ENCODE results near the gene LRRIQ4. TPM values are rescaled to one million over a fixed set of nuclear protein-coding genes. Genes with fewer than 3 reads are reported as not detected.

LRRIQ4 gene
- total RNA-seq, 2 experiments from 2014 or later = not detected

- CTCF ChIA-PET = no interaction called here
- peaks cover 11% of the 10 kb centered on the region for H3K36me3 Mint-ChIP-seq (ENCODE audit: low read depth)
Measured at GRCh38 chr3:169764882-169765612, 47.6 kb upstream of the LRRIQ4 start, which contains the start of gene TERC. TERC (minus strand) TSS chr3:169765060.

GRCh38 chr3:169769287-169770181 is 43.1 kb upstream of the LRRIQ4 start, which contains the start of gene ACTRT3:
ACTRT3 (minus strand) TSS chr3:169769561; CDS start chr3:169769520, 41 bp downstream.
- intact Hi-C loops (cut with DNase I, micrococcal nuclease) = loop anchor here (5.0 to 10.0 kb wide), 5 partner anchors 43 to 1103 kb away; partner anchors contain the start of genes LRRC34 (in 1 of the 2), LRRIQ4 (in 1 of the 2), PRKCI (in 1 of the 2) and RPL22L1 (in 1 of the 2)
- Histone ChIP-seq H3K4me3 (ENCODE audit: low read length) (peak within 1 kb of the TSS; percentile 72), H3K36me3 (ENCODE audit: insufficient read depth, low read length) (peaks cover under 1% of the 10 kb centered on the region), H3K27ac (ENCODE audit: low read depth in 1 of 2, low read length in 2 of 2) (peak within 1 kb of the TSS in 1 of 2 donors; percentile 13), H3K9me3 (ENCODE audit: control insufficient read depth in 1 of 2, insufficient read depth in 1 of 2, low read length in 2 of 2) (peaks cover 0 to 4% of the 10 kb centered on the region in 2 experiments), H3K4me1 (ENCODE audit: insufficient read depth, low read length) (peaks cover 22% of the 10 kb centered on the region), H3K27me3 (ENCODE audit: control insufficient read depth in 1 of 2, insufficient read depth in 2 of 2, low read length in 2 of 2) (no peaks in the 10 kb centered on the region)
- ChIA-PET CTCF (interaction anchor here (0.8 kb wide), 1 partner anchor 197 kb away, joined by 3 read pairs; the partner anchor contains the start of gene SEC62), POLR2A (interaction anchor here (0.6 to 1.8 kb wide), 4 partner anchors 43 to 588 kb away, joined by 3 to 6 read pairs (median 3); partner anchors contain the start of genes LRRC34, LRRIQ4, PHC3 and SKIL)
- ATAC-seq (ENCODE audit: poor library complexity) (no peak), DNase-seq (peak; percentile 33 to 85 (median 51))
- no peak for TF ChIP-seq CTCF (IDR thresholded peaks at IDR 0.05)
- Mint-ChIP-seq H3K27ac (peak within 1 kb of the TSS; percentile 75), H3K4me1 (ENCODE audit: low read depth) (peaks cover 49% of the 10 kb centered on the region), H3K9me3 (no peaks in the 10 kb centered on the region), H3K27me3 (peaks cover 12% of the 10 kb centered on the region), H3K36me3 (ENCODE audit: low read depth) (peaks cover 35% of the 10 kb centered on the region), H3K4me3 (peak within 1 kb of the TSS; percentile 94)

More at GRCh38 chr3:169764882-169765612, 47.6 kb upstream of the LRRIQ4 start, which contains the start of gene TERC:
- peaks cover 0 to 4% of the 10 kb centered on the region in 2 experiments for H3K9me3 ChIP-seq (ENCODE audit: control insufficient read depth in 1 of 2, insufficient read depth in 1 of 2, low read length in 2 of 2)
- peaks cover 2% of the 10 kb centered on the region for H3K9me3 Mint-ChIP-seq
- no peak for TF ChIP-seq CTCF (IDR thresholded peaks at IDR 0.05)
- H3K36me3 ChIP-seq (ENCODE audit: insufficient read depth, low read length) = no peaks in the 10 kb centered on the region
- peak within 1 kb of the TSS; percentile 97 for H3K27ac Mint-ChIP-seq
- H3K4me1 Mint-ChIP-seq (ENCODE audit: low read depth) = peaks cover 38% of the 10 kb centered on the region
- peaks cover 28% of the 10 kb centered on the region for H3K4me1 ChIP-seq (ENCODE audit: insufficient read depth, low read length)
- H3K4me3 Mint-ChIP-seq = peak within 1 kb of the TSS; percentile 98
- ATAC-seq (ENCODE audit: poor library complexity) (peak; percentile 82), DNase-seq (peak; percentile 82 to 98 (median 92))
- no peaks in the 10 kb centered on the region for H3K27me3 Mint-ChIP-seq
- H3K4me3 ChIP-seq (ENCODE audit: low read length) = peak within 1 kb of the TSS; percentile 93
- POLR2A ChIA-PET = interaction anchor here (0.5 to 3.5 kb wide), 17 partner anchors 8 to 1492 kb away, joined by 3 to 85 read pairs (median 4); partner anchors contain the start of genes LRRC34, LRRIQ4, MYNN and PHC3
- intact Hi-C loops (cut with DNase I, micrococcal nuclease) = loop anchor here (1.0 to 10.0 kb wide), 11 partner anchors 8 to 1107 kb away; partner anchors contain the start of genes SKIL (in 2 of the 2), GPR160 (in 1 of the 2), MYNN (in 1 of the 2) and PHC3 (in 1 of the 2)
- H3K27me3 ChIP-seq (ENCODE audit: control insufficient read depth in 1 of 2, insufficient read depth in 2 of 2, low read length in 2 of 2) = no peaks in the 10 kb centered on the region
- peak within 1 kb of the TSS; percentile 95 to 96 for H3K27ac ChIP-seq (ENCODE audit: low read depth in 1 of 2, low read length in 2 of 2)

Measured in CD4-positive, alpha-beta T cell (primary cell).